MM.1S (cell line): Measurements from ENCODE around the gene UPP2.

Experiments
- DNase-seq: peaks from one replicate; pipeline ENCODE4 v3.0.0-alpha.2; 2015
- H2AFZ ChIP-seq: fragments of 300-600 bp; sonication (generic); 2 replicates; pipeline ENCODE4 v1.6.0; 2016; ENCODE audit warnings: antibody characterized with exemption, low read length
- H3F3A ChIP-seq: fragments of 300-600 bp; sonication (generic); 2 replicates; pipeline ENCODE4 v1.6.1; 2016; ENCODE audit warnings: mild to moderate bottlenecking, antibody characterized with exemption, low read length, moderate library complexity, mixed read lengths; ENCODE audit not compliant: insufficient read depth
- H3K27ac ChIP-seq: fragments of 300-600 bp; sonication (generic); 2 replicates; pipeline ENCODE4 v1.5.1; 2016; ENCODE audit warnings: mild to moderate bottlenecking, low read length
- H3K27me3 ChIP-seq: fragments of 300-600 bp; sonication (generic); replicated peaks from 2 replicates; pipeline ENCODE4 v1.6.0; 2016; ENCODE audit warnings: low read length; ENCODE audit not compliant: insufficient read depth
- H3K36me3 ChIP-seq: fragments of 300-600 bp; sonication (generic); replicated peaks from 2 replicates; pipeline ENCODE4 v1.6.1; 2016; ENCODE audit warnings: mild to moderate bottlenecking, low read length, mixed read lengths; ENCODE audit not compliant: insufficient read depth
- H3K4me1 ChIP-seq: fragments of 300-600 bp; sonication (generic); 2 replicates; pipeline ENCODE4 v1.6.1; 2016; ENCODE audit warnings: low read length, mixed read lengths
- H3K4me2 ChIP-seq: fragments of 300-600 bp; sonication (generic); 2 replicates; pipeline ENCODE4 v1.6.0; 2016; ENCODE audit warnings: low read depth, low read length
- H3K4me3 ChIP-seq: fragments of 300-600 bp; sonication (generic); 2 replicates; pipeline ENCODE4 v1.5.1; 2016; ENCODE audit warnings: low read length, mixed read lengths
- H3K79me2 ChIP-seq: fragments of 300-600 bp; sonication (generic); 2 replicates; pipeline ENCODE4 v1.6.1; 2016; ENCODE audit warnings: mixed run types, low read length, mixed read lengths
- H3K9ac ChIP-seq: fragments of 300-600 bp; sonication (generic); 2 replicates; pipeline ENCODE4 v1.6.1; 2016; ENCODE audit warnings: low read length, mixed read lengths
- H3K9me2 ChIP-seq: fragments of 300-600 bp; sonication (generic); replicated peaks from 2 replicates; pipeline ENCODE4 v1.6.1; 2016; ENCODE audit warnings: mild to moderate bottlenecking, low read length, mixed read lengths; ENCODE audit not compliant: insufficient read depth
- H3K9me3 ChIP-seq: fragments of 300-600 bp; sonication (generic); replicated peaks from 2 replicates; pipeline ENCODE4 v1.6.1; 2016; ENCODE audit warnings: mild to moderate bottlenecking, low read length, mixed read lengths; ENCODE audit not compliant: insufficient read depth
- H4K20me1 ChIP-seq: fragments of 300-600 bp; sonication (generic); 2 replicates; pipeline ENCODE4 v1.6.1; 2016; ENCODE audit warnings: mild to moderate bottlenecking, low read length, moderate library complexity, mixed read lengths; ENCODE audit not compliant: insufficient read depth
- EZH2 ChIP-seq: fragments of 300-600 bp; sonication (generic); optimal IDR thresholded peaks from 2 replicates; pipeline ENCODE3; 2017; ENCODE audit warnings: low read depth, mild to moderate bottlenecking, antibody characterized with exemption, low read length, mixed read lengths
- EZH2phosphoT487 ChIP-seq: fragments of 300-600 bp; sonication (generic); IDR thresholded peaks from 2 replicates; pipeline ENCODE4 v1.6.1; 2018; ENCODE audit warnings: antibody characterized with exemption, low read length
- TF ChIP-seq, protein P1 (sequence below): fragments of 300-600 bp; sonication (generic); IDR thresholded peaks from 2 replicates; pipeline ENCODE4 v1.5.1; 2016; ENCODE audit warnings: antibody characterized with exemption, low read length, mixed read lengths

Gene UPP2

DNA sequence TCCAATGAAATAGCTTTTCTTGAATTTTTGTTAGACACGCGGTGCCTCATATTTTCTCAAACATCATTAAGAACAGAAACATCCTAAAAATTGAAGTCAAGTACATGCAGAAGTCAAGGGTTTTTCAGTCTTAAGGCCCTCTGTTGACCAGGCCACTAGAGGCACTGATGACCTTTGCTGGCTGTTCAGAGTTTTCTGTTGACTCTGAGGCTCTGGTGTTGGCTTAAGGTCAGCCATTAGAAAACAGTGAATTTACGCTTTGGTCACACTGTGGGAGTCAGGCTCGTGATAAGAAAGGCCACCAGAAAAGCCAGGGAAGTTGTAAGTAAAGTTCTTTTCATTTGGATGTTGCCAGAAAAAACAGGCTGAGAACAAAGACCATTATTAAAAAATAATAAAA, 5.8 kb upstream of the UPP2 start:
- Histone ChIP-seq H4K20me1 (no peaks in the 10 kb centered on the region), H3K36me3 (no peaks in the 10 kb centered on the region), H3K4me2 (no peak overlapping the region), H3K9me3 (no peaks in the 10 kb centered on the region), H3K9ac (no peak overlapping the region), H3K27me3 (no peaks in the 10 kb centered on the region), H2AFZ (no peak overlapping the region), H3K9me2 (no peaks in the 10 kb centered on the region), H3K79me2 (no peaks in the 10 kb centered on the region), H3K4me1 (no peaks in the 10 kb centered on the region), H3F3A (no peaks in the 10 kb centered on the region), H3K4me3 (no peak overlapping the region), H3K27ac (no peak overlapping the region)
- no peak for DNase-seq
- TF ChIP-seq, protein P1, sequence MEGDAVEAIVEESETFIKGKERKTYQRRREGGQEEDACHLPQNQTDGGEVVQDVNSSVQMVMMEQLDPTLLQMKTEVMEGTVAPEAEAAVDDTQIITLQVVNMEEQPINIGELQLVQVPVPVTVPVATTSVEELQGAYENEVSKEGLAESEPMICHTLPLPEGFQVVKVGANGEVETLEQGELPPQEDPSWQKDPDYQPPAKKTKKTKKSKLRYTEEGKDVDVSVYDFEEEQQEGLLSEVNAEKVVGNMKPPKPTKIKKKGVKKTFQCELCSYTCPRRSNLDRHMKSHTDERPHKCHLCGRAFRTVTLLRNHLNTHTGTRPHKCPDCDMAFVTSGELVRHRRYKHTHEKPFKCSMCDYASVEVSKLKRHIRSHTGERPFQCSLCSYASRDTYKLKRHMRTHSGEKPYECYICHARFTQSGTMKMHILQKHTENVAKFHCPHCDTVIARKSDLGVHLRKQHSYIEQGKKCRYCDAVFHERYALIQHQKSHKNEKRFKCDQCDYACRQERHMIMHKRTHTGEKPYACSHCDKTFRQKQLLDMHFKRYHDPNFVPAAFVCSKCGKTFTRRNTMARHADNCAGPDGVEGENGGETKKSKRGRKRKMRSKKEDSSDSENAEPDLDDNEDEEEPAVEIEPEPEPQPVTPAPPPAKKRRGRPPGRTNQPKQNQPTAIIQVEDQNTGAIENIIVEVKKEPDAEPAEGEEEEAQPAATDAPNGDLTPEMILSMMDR, result no peak
- no peak for TF ChIP-seq EZH2phosphoT487
- no peak for TF ChIP-seq EZH2

DNA sequence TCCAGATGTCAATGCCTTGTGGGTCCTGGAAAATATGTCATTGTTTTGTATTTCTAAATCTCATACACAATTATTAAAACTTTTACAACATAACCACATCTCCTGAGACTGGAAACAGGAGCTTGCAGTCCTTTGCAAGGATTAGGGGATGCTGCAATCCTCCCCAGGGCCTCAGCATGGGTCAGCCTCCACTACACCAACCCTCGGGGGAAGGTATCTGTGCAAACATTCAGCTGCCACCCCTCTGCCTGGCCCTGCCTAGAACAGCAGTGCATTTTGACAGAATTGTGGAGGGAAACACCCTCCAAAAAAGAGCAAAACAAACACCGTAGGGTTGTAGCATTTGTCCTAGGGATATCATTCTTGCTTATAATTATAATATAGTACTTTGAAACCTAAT, 4.2 kb upstream of the UPP2 start:
- Histone ChIP-seq H3K4me3 (no peak overlapping the region), H3K27me3 (no peaks in the 10 kb centered on the region), H3K79me2 (no peaks in the 10 kb centered on the region), H3K9ac (no peak overlapping the region), H4K20me1 (no peaks in the 10 kb centered on the region), H3K9me3 (no peaks in the 10 kb centered on the region), H3F3A (no peaks in the 10 kb centered on the region), H3K9me2 (no peaks in the 10 kb centered on the region), H3K36me3 (no peaks in the 10 kb centered on the region), H2AFZ (no peak overlapping the region), H3K4me1 (no peaks in the 10 kb centered on the region), H3K27ac (no peak overlapping the region), H3K4me2 (no peak overlapping the region)
- DNase-seq, result no peak
- TF ChIP-seq EZH2, result no peak
- no peak for TF ChIP-seq EZH2phosphoT487
- TF ChIP-seq, protein P1, result no peak

DNA sequence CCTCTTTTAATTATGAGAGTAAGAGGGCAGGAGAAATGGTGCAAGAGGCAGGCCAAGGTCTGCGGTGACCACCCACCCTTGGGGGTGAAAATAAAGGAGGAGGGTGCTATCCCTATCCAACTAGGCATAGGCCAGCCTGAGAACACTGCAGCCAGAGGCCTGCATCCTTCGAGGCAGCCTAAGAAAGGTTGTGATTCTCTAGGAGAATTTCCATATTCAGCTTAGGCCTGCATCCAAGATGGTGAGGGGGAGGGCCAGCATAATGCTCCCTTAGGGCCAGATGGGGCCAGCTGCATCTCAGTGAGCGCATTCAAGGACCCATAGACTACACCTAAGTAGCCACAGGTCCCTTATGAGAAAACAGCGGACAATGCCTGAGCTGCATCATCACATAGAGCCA, 3.5 kb upstream of the UPP2 start:
- Histone ChIP-seq H2AFZ (no peak overlapping the region), H3K9me2 (no peaks in the 10 kb centered on the region)
- no peak for DNase-seq

More for the DNA sequence above, 3.5 kb upstream of the UPP2 start:
- no peaks in the 10 kb centered on the region for H3K36me3 ChIP-seq
- H3K79me2 ChIP-seq, result no peaks in the 10 kb centered on the region
- no peaks in the 10 kb centered on the region for H3K4me1 ChIP-seq
- no peaks in the 10 kb centered on the region for H3K27me3 ChIP-seq
- no peak overlapping the region for H3K27ac ChIP-seq
- H3K4me3 ChIP-seq, result no peak overlapping the region
- no peak overlapping the region for H3K4me2 ChIP-seq
- no peaks in the 10 kb centered on the region for H3K9me3 ChIP-seq
- H3K9ac ChIP-seq, result no peak overlapping the region
- TF ChIP-seq EZH2phosphoT487, result no peak
- TF ChIP-seq, protein P1, result no peak
- no peak for TF ChIP-seq EZH2
- H4K20me1 ChIP-seq, result no peaks in the 10 kb centered on the region
- no peaks in the 10 kb centered on the region for H3F3A ChIP-seq
